Gastrocnemius medialis (tissue), 4 donors: Measurements from ENCODE around the gene SHROOM3. TPM values are rescaled to one million over a fixed set of nuclear protein-coding genes. Genes with fewer than 3 reads are reported as not detected.

ENCODE experiments used
- ATAC-seq, 2 donors: fragments of 150-250 bp; one replicate each; pipeline ENCODE4 v1.9.1; 2016
- DNase-seq, 2 donors: peaks; one replicate each; pipeline ENCODE4 v3.0.0-alpha.2; 2019
- H3K27ac ChIP-seq, 4 donors: fragments of 200-600 bp; sonication (generic); 1 replicate in 1 of 4; 2 replicates in 3 of 4; pipeline ENCODE4 v1.5.1; 2016 to 2018; ENCODE audit warnings: mild to moderate bottlenecking in 2 of 4, moderate library complexity in 1 of 4
- H3K27me3 ChIP-seq, 3 donors: fragments of 200-600 bp; sonication (generic) in 2 of 3; 1 replicate in 1 of 3; 2 replicates in 2 of 3; pipeline versions ENCODE4 v1.5.1 to v1.6.0; 2016 to 2019; ENCODE audit warnings: mild to moderate bottlenecking in 1 of 3, moderate library complexity in 1 of 3
- H3K36me3 ChIP-seq, 2 donors: fragments of 200-600 bp; sonication (generic) in 1 of 2; one replicate each; pipeline ENCODE4 v1.5.1; 2017 to 2018
- H3K4me1 ChIP-seq, 2 donors: fragments of 200-600 bp; sonication (generic) in 1 of 2; one replicate each; pipeline ENCODE4 v1.5.1; 2016 to 2017; ENCODE audit warnings: mild to moderate bottlenecking in 2 of 2
- H3K4me3 ChIP-seq, 4 donors: fragments of 200-600 bp; sonication (generic) in 3 of 4; 1 replicate in 1 of 4; 2 replicates in 3 of 4; pipeline ENCODE4 v1.5.1; 2016 to 2019; ENCODE audit warnings: mild to moderate bottlenecking in 2 of 4
- H3K9me3 ChIP-seq, 3 donors: fragments of 200-600 bp; sonication (generic) in 2 of 3; 1 replicate in 1 of 3; 2 replicates in 2 of 3; pipeline ENCODE4 v1.5.1; 2016 to 2019
- POLR2A ChIP-seq, 2 donors: fragments of 450-650 bp; IDR thresholded peaks; one replicate each; pipeline ENCODE4 v1.6.1; 2017; ENCODE audit warnings: antibody characterized with exemption in 2 of 2, mild to moderate bottlenecking in 2 of 2, moderate library complexity in 2 of 2
- in situ Hi-C, 4 donors: fragments of 200-750 bp; cut with MboI; loops; one replicate each; pipeline versions ENCODE4 v1.15.0 to v1.8.0; 2017; ENCODE audit warnings: low sequenced_read_pairs in 4 of 4
- intact Hi-C: fragments of 100-400 bp; cut with DNase I; formaldehyde crosslinking; loops from one replicate; pipeline ENCODE4 v1.15.1; 2023; ENCODE audit warnings: low total_unique reads
- total RNA-seq, 4 donors: library from RNA; depleted of rRNA; stranded (reverse); fragments of >200 nt; gene quantifications; one replicate each; pipeline versions ENCODE4 v1.1.0 to v1.2.3, GENCODE V29; 2016
- TF ChIP-seq, protein P1 (sequence below), 5 experiments: fragments of 450-650 bp in 3 of 5; fragments of 200-600 bp in 2 of 5; sonication (generic) in 2 of 5; IDR thresholded peaks in 4 of 5; conservative IDR thresholded peaks in 1 of 5; 1 replicate in 4 of 5; 2 replicates in 1 of 5; pipeline ENCODE4 v1.5.1; 2016 to 2019; ENCODE audit warnings: antibody characterized with exemption in 5 of 5, mild to moderate bottlenecking in 3 of 5, moderate library complexity in 3 of 5

SHROOM3 gene
- total RNA-seq, 4 donors from 2014 or later, result 0.20 to 1.7 (median 0.98) TPM

DNA sequence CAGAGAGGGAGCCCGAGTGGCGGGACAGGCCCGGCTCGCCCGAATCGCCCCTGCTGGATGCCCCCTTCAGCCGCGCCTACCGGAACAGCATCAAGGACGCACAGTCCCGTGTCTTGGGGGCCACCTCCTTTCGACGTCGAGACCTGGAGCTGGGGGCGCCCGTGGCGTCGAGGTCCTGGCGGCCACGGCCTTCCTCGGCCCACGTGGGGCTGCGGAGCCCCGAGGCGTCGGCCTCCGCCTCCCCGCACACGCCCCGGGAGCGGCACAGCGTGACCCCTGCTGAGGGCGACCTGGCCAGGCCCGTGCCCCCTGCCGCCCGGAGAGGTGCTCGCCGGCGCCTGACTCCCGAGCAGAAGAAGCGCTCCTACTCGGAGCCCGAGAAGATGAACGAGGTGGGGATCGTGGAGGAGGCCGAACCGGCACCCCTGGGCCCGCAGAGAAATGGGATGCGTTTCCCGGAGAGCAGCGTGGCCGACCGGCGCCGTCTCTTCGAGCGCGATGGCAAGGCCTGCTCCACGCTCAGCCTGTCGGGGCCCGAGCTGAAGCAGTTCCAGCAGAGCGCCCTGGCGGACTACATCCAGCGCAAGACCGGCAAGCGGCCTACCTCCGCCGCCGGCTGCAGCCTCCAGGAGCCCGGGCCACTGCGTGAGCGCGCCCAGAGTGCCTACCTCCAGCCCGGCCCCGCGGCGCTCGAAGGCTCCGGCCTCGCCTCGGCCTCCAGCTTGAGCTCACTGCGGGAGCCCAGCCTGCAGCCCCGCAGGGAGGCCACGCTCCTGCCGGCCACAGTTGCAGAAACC is 306.0 kb downstream of the SHROOM3 start:
- TF ChIP-seq, protein P1, sequence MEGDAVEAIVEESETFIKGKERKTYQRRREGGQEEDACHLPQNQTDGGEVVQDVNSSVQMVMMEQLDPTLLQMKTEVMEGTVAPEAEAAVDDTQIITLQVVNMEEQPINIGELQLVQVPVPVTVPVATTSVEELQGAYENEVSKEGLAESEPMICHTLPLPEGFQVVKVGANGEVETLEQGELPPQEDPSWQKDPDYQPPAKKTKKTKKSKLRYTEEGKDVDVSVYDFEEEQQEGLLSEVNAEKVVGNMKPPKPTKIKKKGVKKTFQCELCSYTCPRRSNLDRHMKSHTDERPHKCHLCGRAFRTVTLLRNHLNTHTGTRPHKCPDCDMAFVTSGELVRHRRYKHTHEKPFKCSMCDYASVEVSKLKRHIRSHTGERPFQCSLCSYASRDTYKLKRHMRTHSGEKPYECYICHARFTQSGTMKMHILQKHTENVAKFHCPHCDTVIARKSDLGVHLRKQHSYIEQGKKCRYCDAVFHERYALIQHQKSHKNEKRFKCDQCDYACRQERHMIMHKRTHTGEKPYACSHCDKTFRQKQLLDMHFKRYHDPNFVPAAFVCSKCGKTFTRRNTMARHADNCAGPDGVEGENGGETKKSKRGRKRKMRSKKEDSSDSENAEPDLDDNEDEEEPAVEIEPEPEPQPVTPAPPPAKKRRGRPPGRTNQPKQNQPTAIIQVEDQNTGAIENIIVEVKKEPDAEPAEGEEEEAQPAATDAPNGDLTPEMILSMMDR (IDR thresholded peaks at IDR 0.05 in 4 of 5, conservative IDR thresholded peaks at IDR 0.05 in 1 of 5), result no peak
- DNase-seq, result no peak
- H3K4me1 ChIP-seq, result no peaks in the 10 kb centered on the region
- no peak for ATAC-seq
- no peak overlapping the region for H3K4me3 ChIP-seq
- H3K27me3 ChIP-seq, result no peaks in the 10 kb centered on the region
- no peak overlapping the region for H3K27ac ChIP-seq
- intact Hi-C loops, result no loop called here
- in situ Hi-C loops, result no loop called here
- no peaks in the 10 kb centered on the region for H3K9me3 ChIP-seq
- no peaks in the 10 kb centered on the region for H3K36me3 ChIP-seq

DNA sequence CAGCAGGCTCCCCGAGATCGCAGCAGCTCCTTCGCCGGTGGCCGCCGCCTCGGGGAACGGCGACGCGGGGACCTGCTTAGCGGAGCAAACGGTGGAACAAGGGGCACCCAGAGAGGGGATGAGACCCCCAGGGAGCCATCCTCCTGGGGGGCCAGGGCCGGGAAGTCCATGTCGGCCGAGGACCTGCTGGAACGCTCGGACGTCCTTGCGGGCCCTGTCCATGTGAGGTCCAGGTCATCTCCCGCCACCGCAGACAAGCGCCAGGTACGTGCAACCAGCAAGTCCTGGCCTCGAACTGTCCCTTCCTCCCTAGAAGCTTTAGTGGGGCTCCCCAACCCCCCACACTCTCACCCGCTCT is 306.6 kb downstream of the SHROOM3 start:
- in situ Hi-C loops (no loop called here), intact Hi-C loops (no loop called here)
- H3K27ac ChIP-seq, result no peak overlapping the region
- H3K4me1 ChIP-seq, result no peaks in the 10 kb centered on the region
- no peaks in the 10 kb centered on the region for H3K27me3 ChIP-seq
- ATAC-seq, result no peak
- H3K4me3 ChIP-seq, result no peak overlapping the region
- no peaks in the 10 kb centered on the region for H3K9me3 ChIP-seq
- no peak for DNase-seq
- TF ChIP-seq, protein P1 (IDR thresholded peaks at IDR 0.05 in 4 of 5, conservative IDR thresholded peaks at IDR 0.05 in 1 of 5), result no peak
- no peak for TF ChIP-seq POLR2A (IDR thresholded peaks at IDR 0.05)
- no peaks in the 10 kb centered on the region for H3K36me3 ChIP-seq

DNA sequence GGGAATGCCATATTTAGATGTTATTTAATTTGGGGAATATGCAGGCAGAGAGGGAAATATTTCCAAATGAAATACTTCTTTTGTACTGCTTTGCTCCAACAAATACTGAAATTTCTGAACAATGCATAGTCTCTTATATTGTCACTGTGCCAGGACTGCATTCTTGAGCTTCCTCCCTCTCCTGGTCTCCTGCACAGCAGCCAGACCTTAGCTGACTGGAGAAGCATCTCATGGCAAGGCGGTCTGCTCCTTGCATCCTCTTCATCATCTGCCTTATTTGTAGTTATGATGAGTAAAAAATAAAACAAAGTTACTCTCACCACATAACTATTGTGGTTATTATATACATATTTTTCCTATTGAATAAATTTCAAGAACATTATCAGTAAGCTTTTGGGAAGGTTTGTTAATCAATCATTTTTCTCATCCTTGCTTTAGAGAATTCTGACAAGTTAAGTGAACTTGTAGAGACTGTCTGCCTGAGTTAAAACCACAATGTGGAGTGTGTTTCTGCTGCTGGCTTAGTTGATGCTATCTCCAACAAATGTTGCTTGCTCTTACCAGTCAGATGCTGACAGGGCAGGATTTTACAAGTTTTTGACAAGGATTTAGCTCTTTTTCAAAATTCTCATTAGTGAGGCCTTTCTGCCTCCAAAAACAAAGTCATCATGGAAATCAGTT is 309.4 kb downstream of the SHROOM3 start:
- Histone ChIP-seq H3K36me3 (no peaks in the 10 kb centered on the region), H3K4me1 (no peaks in the 10 kb centered on the region), H3K27me3 (no peaks in the 10 kb centered on the region), H3K4me3 (no peak overlapping the region), H3K27ac (no peak overlapping the region), H3K9me3 (no peaks in the 10 kb centered on the region)
- TF ChIP-seq POLR2A (IDR thresholded peaks at IDR 0.05), result no peak
- TF ChIP-seq, protein P1 (IDR thresholded peaks at IDR 0.05 in 4 of 5, conservative IDR thresholded peaks at IDR 0.05 in 1 of 5), result no peak
- ATAC-seq (no peak), DNase-seq (no peak)
- intact Hi-C loops (no loop called here), in situ Hi-C loops (no loop called here)

DNA sequence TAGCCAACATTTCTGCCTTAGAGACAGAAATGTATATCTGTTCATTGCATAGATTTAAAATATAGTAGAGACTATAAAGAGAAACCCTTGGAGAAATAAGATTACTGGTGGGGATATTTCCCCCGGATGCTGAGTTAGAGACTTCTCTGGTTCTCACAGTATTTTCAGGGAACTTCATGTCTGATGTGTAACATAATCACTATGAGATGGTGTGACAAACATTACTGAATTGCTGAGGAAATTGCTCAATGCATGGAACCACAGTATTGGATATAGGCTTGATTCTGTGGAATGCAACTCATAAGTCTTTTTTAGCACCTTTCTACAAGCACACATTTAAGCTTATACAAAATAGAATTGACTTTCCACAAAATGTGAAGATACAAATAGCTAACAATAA is 310.2 kb downstream of the SHROOM3 start:
- Histone ChIP-seq H3K27me3 (peaks cover 0 to 3% (median 0%) of the 10 kb centered on the region in 3 donors), H3K4me3 (no peak overlapping the region), H3K4me1 (no peaks in the 10 kb centered on the region), H3K36me3 (no peaks in the 10 kb centered on the region), H3K9me3 (no peaks in the 10 kb centered on the region), H3K27ac (no peak overlapping the region)
- no peak for TF ChIP-seq POLR2A (IDR thresholded peaks at IDR 0.05)
- TF ChIP-seq, protein P1 (IDR thresholded peaks at IDR 0.05 in 4 of 5, conservative IDR thresholded peaks at IDR 0.05 in 1 of 5), result no peak
- ATAC-seq, result no peak
- in situ Hi-C loops, result no loop called here
- intact Hi-C loops, result no loop called here
- no peak for DNase-seq
